Measurements from ENCODE around the gene ZNF385A.

Gene ZNF385A

GRCh38 chr12:54384591-54385041, at the start of gene ZNF385A:
Gene ZNF385A (minus strand): TSS chr12:54384733. CDS start chr12:54384514, 219 bp downstream.
- no peak for DNase-seq (ENCODE audit: low read depth)

GRCh38 chr12:54432815-54433164, 48.3 kb upstream of the ZNF385A start:
- DNase-seq (ENCODE audit: low read depth) = no peak

- no peak for DNase-seq (ENCODE audit: low read depth)
Observed at GRCh38 chr12:54431911-54432814, 47.6 kb upstream of the ZNF385A start.

- no peak for DNase-seq (ENCODE audit: low read depth)
Observed at GRCh38 chr12:54430471-54431069, 46.0 kb upstream of the ZNF385A start.

- no peak for DNase-seq (ENCODE audit: low read depth)
Observed at GRCh38 chr12:54429014-54429471, 44.5 kb upstream of the ZNF385A start.

- no peak for DNase-seq (ENCODE audit: low read depth)
Observed at GRCh38 chr12:54428050-54429013, 43.8 kb upstream of the ZNF385A start.

- DNase-seq (ENCODE audit: low read depth) = no peak
Observed at GRCh38 chr12:54427106-54427505, 42.6 kb upstream of the ZNF385A start.

GRCh38 chr12:54426690-54427089, 42.2 kb upstream of the ZNF385A start:
- no peak for DNase-seq (ENCODE audit: low read depth)

- DNase-seq (ENCODE audit: low read depth) = no peak
Observed at GRCh38 chr12:54425702-54426101, 41.2 kb upstream of the ZNF385A start.

GRCh38 chr12:54424224-54424623, 39.7 kb upstream of the ZNF385A start:
- no peak for DNase-seq (ENCODE audit: low read depth)

GRCh38 chr12:54423816-54424150, 39.2 kb upstream of the ZNF385A start:
- no peak for DNase-seq (ENCODE audit: low read depth)

GRCh38 chr12:54421879-54422250, 37.3 kb upstream of the ZNF385A start:
- no peak for DNase-seq (ENCODE audit: low read depth)

- no peak for DNase-seq (ENCODE audit: low read depth)
Observed at GRCh38 chr12:54421175-54421878, 36.8 kb upstream of the ZNF385A start.

- DNase-seq (ENCODE audit: low read depth) = no peak
Observed at GRCh38 chr12:54420766-54421144, 36.2 kb upstream of the ZNF385A start.

- DNase-seq (ENCODE audit: low read depth) = no peak
Observed at GRCh38 chr12:54419088-54419887, 34.8 kb upstream of the ZNF385A start, which contains the start of gene ITGA5. Gene ITGA5 (minus strand): TSS chr12:54419266. CDS start chr12:54419198, 68 bp downstream.

- DNase-seq (ENCODE audit: low read depth) = no peak
Observed at GRCh38 chr12:54418441-54419087, 34.0 kb upstream of the ZNF385A start.

- DNase-seq (ENCODE audit: low read depth) = no peak
Observed at GRCh38 chr12:54417712-54418440, 33.3 kb upstream of the ZNF385A start.

- DNase-seq (ENCODE audit: low read depth) = no peak
Observed at GRCh38 chr12:54416687-54417603, 32.4 kb upstream of the ZNF385A start.

Measured in stimulated activated CD8-positive, alpha-beta memory T cell treated with anti-CD3 and anti-CD28 coated beads, Interleukin-12 subunit alpha, Interleukin-12 subunit beta, amount 100 ng/mL, for 1 hour (primary cell).